GM10266 (cell line): ENCODE data around the gene SETD3.

Experiments
- DNase-seq: peaks from one replicate; pipeline ENCODE4 v3.0.0; 2012; ENCODE audit errors: extremely low spot score
- CTCF ChIP-seq: IDR thresholded peaks from 2 replicates; pipeline ENCODE4 v1.5.1; 2012; ENCODE audit warnings: mild to moderate bottlenecking, low read depth; ENCODE audit not compliant: control insufficient read depth, insufficient read depth; ENCODE audit errors: missing control alignments

The SETD3 gene

GRCh38 chr14:99480917-99481744 lies 472 bp upstream of the SETD3 start, which contains the start of gene CCNK:
TSS of gene CCNK (plus strand) at chr14:99481409. CDS start at chr14:99492678, 11,269 bp downstream.
- DNase-seq: peak; percentile 98
- TF ChIP-seq CTCF: no peak

GRCh38 chr14:99479160-99479905 lies 1.3 kb downstream of the SETD3 start:
- TF ChIP-seq CTCF: no peak
- DNase-seq: no peak

GRCh38 chr14:99478128-99478527 lies 2.5 kb downstream of the SETD3 start:
- no peak for DNase-seq
- TF ChIP-seq CTCF: no peak

- TF ChIP-seq CTCF: no peak
These were observed 3.8 kb downstream of the SETD3 start for GRCh38 chr14:99476864-99477263.

GRCh38 chr14:99475660-99476059 lies 5.0 kb downstream of the SETD3 start:
- no peak for DNase-seq
- no peak for TF ChIP-seq CTCF

More at GRCh38 chr14:99476864-99477263, 3.8 kb downstream of the SETD3 start:
- no peak for DNase-seq

GRCh38 chr14:99475179-99475578 lies 5.5 kb downstream of the SETD3 start:
- TF ChIP-seq CTCF: no peak
- no peak for DNase-seq

- DNase-seq: no peak
- no peak for TF ChIP-seq CTCF
These were observed 7.2 kb downstream of the SETD3 start for GRCh38 chr14:99473458-99473857.
